ENCODE data around the gene DNAJC15. TPM values are rescaled to one million over a fixed set of nuclear protein-coding genes. Genes with fewer than 3 reads are reported as not detected.

The DNAJC15 gene
- total and polyA plus RNA-seq, 2 of the 4 experiments (the other 2 are of a cell fraction): 7.0 to 22.0 TPM

- H3K4me2 ChIP-seq (ENCODE audit: low read depth, low read length): no peak overlapping the region
- H3K9ac ChIP-seq (ENCODE audit: low read depth, low read length): no peak overlapping the region
- ChIA-PET CTCF (interaction anchor here (1.2 kb wide), 1 partner anchor 11 kb away, joined by 3 read pairs; no protein-coding TSS in a partner anchor), POLR2A (ENCODE audit: unreplicated experiment) (no interaction called here)
- H3K14ac ChIP-seq (replicated peaks; ENCODE audit: low read depth, low read length): no peak overlapping the region
- no peak overlapping the region for H3K23ac ChIP-seq (ENCODE audit: low read depth, low read length)
- no peak for TF ChIP-seq SMC3 (IDR thresholded peaks at IDR 0.05; ENCODE audit: low read depth, low read length)
- no peak for TF ChIP-seq MAZ (IDR thresholded peaks at IDR 0.05; ENCODE audit: borderline replicate concordance, low read depth, low read length)
- TF ChIP-seq MAFK (IDR thresholded peaks at IDR 0.05; ENCODE audit: low read depth, low read length): no peak
- TF ChIP-seq POLR2A (IDR thresholded peaks at IDR 0.05; ENCODE audit: low read depth, low read length): no peak
- no peak for TF ChIP-seq RFX5 (IDR thresholded peaks at IDR 0.05; ENCODE audit: low read depth, low read length)
- TF ChIP-seq ELK1 (IDR thresholded peaks at IDR 0.05; ENCODE audit: borderline replicate concordance, low read depth, low read length): no peak
- TF ChIP-seq CEBPB (IDR thresholded peaks at IDR 0.05; ENCODE audit: low read depth, low read length): no peak
- TF ChIP-seq CHD1 (IDR thresholded peaks at IDR 0.05; ENCODE audit: low read depth, low read length): no peak
- TF ChIP-seq FOS (IDR thresholded peaks at IDR 0.05; ENCODE audit: low read depth, low read length): no peak
- TF ChIP-seq RCOR1 (IDR thresholded peaks at IDR 0.05; ENCODE audit: insufficient replicate concordance, low read length): no peak
- TF ChIP-seq RAD21 (IDR thresholded peaks at IDR 0.05; ENCODE audit: low read length): no peak
- no peak overlapping the region for H2AK5ac ChIP-seq (ENCODE audit: low read depth, low read length)
- in situ Hi-C loops (cut with MboI; ENCODE audit: low sequenced_read_pairs): no loop called here
- DNase-seq (no peak), ATAC-seq (ENCODE audit: low read depth) (no peak)
- no peak overlapping the region for H3K18ac ChIP-seq (ENCODE audit: low read depth, low read length)
- no peaks in the 10 kb centered on the region for H3K79me1 ChIP-seq (ENCODE audit: low read depth in 1 of 2, low read length in 2 of 2)
- H2BK5ac ChIP-seq (ENCODE audit: low read depth, low read length, poor library complexity, severe bottlenecking): no peak overlapping the region
- H4K20me1 ChIP-seq (ENCODE audit: insufficient read depth, low read length): no peaks in the 10 kb centered on the region
- no peaks in the 10 kb centered on the region for H3K9me3 ChIP-seq (ENCODE audit: control insufficient read depth, insufficient read depth, low read length)
- H3K4ac ChIP-seq (ENCODE audit: low read depth, low read length): no peak overlapping the region
- dilution Hi-C loops (cut with HindIII; ENCODE audit: low sequenced_read_pairs, unreplicated experiment): no loop called here
- H4K91ac ChIP-seq (ENCODE audit: insufficient read depth, low read depth, low read length): no peak overlapping the region
- H3K4me3 ChIP-seq (ENCODE audit: insufficient read depth, low read depth, low read length): no peak overlapping the region
- intact Hi-C loops (cut with micrococcal nuclease): no loop called here
- no peak overlapping the region for H4K8ac ChIP-seq (ENCODE audit: low read depth in 2 of 2, low read length in 2 of 2)
- no peak overlapping the region for H2BK20ac ChIP-seq (ENCODE audit: low read depth, low read length)
- H3K9me1 ChIP-seq (ENCODE audit: insufficient read depth, low read length): no peaks in the 10 kb centered on the region
- no peaks in the 10 kb centered on the region for H3K4me1 ChIP-seq (ENCODE audit: control insufficient read depth, insufficient read depth, low read length)
- H2AK9ac ChIP-seq (replicated peaks; ENCODE audit: low read depth, low read length, poor library complexity): no peak overlapping the region
- H4K5ac ChIP-seq (ENCODE audit: low read depth, low read length): no peak overlapping the region
- no peaks in the 10 kb centered on the region for H3K27me3 ChIP-seq (ENCODE audit: control insufficient read depth, insufficient read depth, low read length)
- no TSS peak for BruUV-seq (replicated peaks)
- H3K56ac ChIP-seq (ENCODE audit: extremely low read depth, insufficient read depth, low read length): no peak overlapping the region
- H2BK120ac ChIP-seq (ENCODE audit: low read depth, low read length): no peak overlapping the region
- H3K36me3 ChIP-seq (ENCODE audit: control insufficient read depth, insufficient read depth, low read length): no peaks in the 10 kb centered on the region
- no peak overlapping the region for H2AFZ ChIP-seq (replicated peaks; ENCODE audit: low read length, poor library complexity)
- no peak overlapping the region for H2BK15ac ChIP-seq (ENCODE audit: low read depth, low read length)
- no CpG with 5 or more reads among the region's 2 CpGs for WGBS, 2 experiments (ENCODE audit: extremely low coverage in 2 of 2, insufficient read length in 1 of 2)
- no peak overlapping the region for H3K27ac ChIP-seq (ENCODE audit: insufficient read depth, low read length)
Observed at GRCh38 chr13:43157796-43158195, 134.4 kb downstream of the DNAJC15 start.
